ENCODE data around the gene CNTN1.

The CNTN1 gene

GRCh38 chr12:40691913-40692764 lies at the start of gene CNTN1:
CNTN1 (plus strand) TSS chr12:40692439.
- Histone ChIP-seq H3K27me3 (ENCODE audit: insufficient read depth, low read length) (peaks cover 31% of the 10 kb centered on the region), H3K4me3 (ENCODE audit: low read length) (peak within 1 kb of the TSS; percentile 44)

DNA sequence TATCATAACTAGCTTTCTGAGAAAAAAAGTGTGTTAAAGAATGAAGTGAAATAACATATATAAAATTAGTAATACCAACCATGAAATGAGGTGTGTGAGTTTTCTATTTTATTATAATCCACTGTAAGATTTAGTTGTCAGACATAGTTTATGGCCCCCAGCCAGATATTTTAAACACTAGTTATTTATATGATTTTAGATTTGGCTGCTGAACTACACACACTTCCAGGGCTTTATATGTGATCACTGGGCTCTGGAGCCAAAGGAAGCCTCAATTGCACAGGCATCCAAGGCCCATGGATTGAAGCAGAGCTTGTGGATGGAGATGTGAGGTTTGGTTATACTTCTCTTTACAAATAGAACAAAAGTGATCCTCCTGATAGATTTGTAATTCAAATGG lies 48.7 kb upstream of the CNTN1 start:
- Histone ChIP-seq H3K27me3 (ENCODE audit: insufficient read depth, low read length) (no peaks in the 10 kb centered on the region), H2AFZ (ENCODE audit: low read depth, low read length) (no peak overlapping the region), H3K36me3 (ENCODE audit: insufficient read depth, low read length) (no peaks in the 10 kb centered on the region), H3K4me1 (ENCODE audit: insufficient read depth, low read length) (no peaks in the 10 kb centered on the region), H3K4me3 (ENCODE audit: low read length) (no peak overlapping the region), H3K9me3 (ENCODE audit: low read length) (no peaks in the 10 kb centered on the region)

More at GRCh38 chr12:40691913-40692764, at the start of gene CNTN1:
- Histone ChIP-seq H3K36me3 (ENCODE audit: insufficient read depth, low read length) (no peaks in the 10 kb centered on the region), H3K4me1 (ENCODE audit: insufficient read depth, low read length) (peaks cover 8% of the 10 kb centered on the region), H3K9me3 (ENCODE audit: low read length) (no peaks in the 10 kb centered on the region), H2AFZ (ENCODE audit: low read depth, low read length) (peak within 1 kb of the TSS; percentile 4)

DNA sequence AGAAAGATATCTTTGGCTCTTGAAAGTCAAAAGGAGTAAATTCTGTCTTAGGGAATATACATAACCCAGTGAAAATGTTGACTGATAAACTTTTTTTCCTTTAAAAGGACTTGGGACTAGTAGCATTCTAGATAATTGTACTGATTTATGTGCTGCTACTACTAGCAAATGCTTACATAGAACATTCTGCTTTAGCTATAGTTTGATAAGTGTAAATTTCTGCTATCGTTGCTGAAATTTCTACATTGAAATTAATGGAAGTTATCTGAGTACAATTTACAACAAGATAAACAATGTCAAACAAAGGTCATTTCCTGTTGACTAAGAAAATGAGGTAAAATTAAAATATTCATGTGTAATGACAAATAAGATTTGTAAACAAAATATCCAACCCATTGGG lies 48.3 kb upstream of the CNTN1 start:
- no peaks in the 10 kb centered on the region for H3K27me3 ChIP-seq (ENCODE audit: insufficient read depth, low read length)
- no peak overlapping the region for H3K4me3 ChIP-seq (ENCODE audit: low read length)
- no peaks in the 10 kb centered on the region for H3K4me1 ChIP-seq (ENCODE audit: insufficient read depth, low read length)
- H2AFZ ChIP-seq (ENCODE audit: low read depth, low read length): no peak overlapping the region
- no peaks in the 10 kb centered on the region for H3K36me3 ChIP-seq (ENCODE audit: insufficient read depth, low read length)
- no peaks in the 10 kb centered on the region for H3K9me3 ChIP-seq (ENCODE audit: low read length)

DNA sequence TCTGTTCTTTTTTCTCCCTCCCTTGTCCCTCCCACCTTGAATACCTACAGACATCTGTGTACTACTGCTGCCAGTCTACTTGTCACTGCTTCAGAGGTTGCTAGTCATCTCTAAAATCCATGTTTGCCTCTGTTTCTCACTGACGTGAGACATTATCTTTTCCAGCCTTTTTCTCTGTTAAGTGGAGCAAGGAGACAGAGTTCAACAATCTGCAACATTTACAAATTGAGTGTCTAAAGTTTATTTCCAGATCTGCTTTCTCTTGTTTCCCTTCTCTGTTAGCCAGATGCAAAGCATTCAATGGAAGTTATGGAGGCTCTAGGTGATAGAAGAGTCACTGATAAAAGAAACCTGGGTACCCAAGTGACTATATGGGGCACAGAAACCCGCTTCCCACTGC lies 47.5 kb upstream of the CNTN1 start:
- Histone ChIP-seq H3K36me3 (ENCODE audit: insufficient read depth, low read length) (no peaks in the 10 kb centered on the region), H3K4me3 (ENCODE audit: low read length) (no peak overlapping the region), H3K4me1 (ENCODE audit: insufficient read depth, low read length) (no peaks in the 10 kb centered on the region), H2AFZ (ENCODE audit: low read depth, low read length) (no peak overlapping the region), H3K27me3 (ENCODE audit: insufficient read depth, low read length) (no peaks in the 10 kb centered on the region), H3K9me3 (ENCODE audit: low read length) (no peaks in the 10 kb centered on the region)

DNA sequence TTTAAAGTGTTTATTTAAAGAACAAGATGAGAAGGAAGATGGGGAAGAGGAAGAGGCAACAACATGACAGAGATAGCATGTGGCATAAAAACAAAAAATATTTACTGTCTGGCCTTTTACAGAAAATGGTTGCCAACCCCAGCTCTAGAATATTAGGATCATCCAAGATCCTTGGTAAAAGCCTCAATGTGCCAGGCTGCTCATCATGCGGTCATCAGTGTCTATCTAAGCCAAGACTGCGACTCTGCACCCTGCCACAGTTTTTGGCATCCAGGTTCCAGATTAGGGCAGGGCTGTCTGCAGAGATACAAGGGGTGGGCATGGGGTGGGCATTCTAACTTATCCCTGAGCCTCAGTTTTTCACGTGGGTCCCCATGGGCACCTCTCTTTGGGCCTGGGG lies 46.9 kb upstream of the CNTN1 start:
- no peaks in the 10 kb centered on the region for H3K27me3 ChIP-seq (ENCODE audit: insufficient read depth, low read length)
- no peaks in the 10 kb centered on the region for H3K9me3 ChIP-seq (ENCODE audit: low read length)
- no peak overlapping the region for H3K4me3 ChIP-seq (ENCODE audit: low read length)
- no peaks in the 10 kb centered on the region for H3K36me3 ChIP-seq (ENCODE audit: insufficient read depth, low read length)
- no peak overlapping the region for H2AFZ ChIP-seq (ENCODE audit: low read depth, low read length)
- H3K4me1 ChIP-seq (ENCODE audit: insufficient read depth, low read length): no peaks in the 10 kb centered on the region

GRCh38 chr12:40646456-40646855 lies 45.8 kb upstream of the CNTN1 start:
- Histone ChIP-seq H3K9me3 (ENCODE audit: low read length) (no peaks in the 10 kb centered on the region), H2AFZ (ENCODE audit: low read depth, low read length) (no peak overlapping the region), H3K4me3 (ENCODE audit: low read length) (no peak overlapping the region), H3K27me3 (ENCODE audit: insufficient read depth, low read length) (no peaks in the 10 kb centered on the region), H3K36me3 (ENCODE audit: insufficient read depth, low read length) (no peaks in the 10 kb centered on the region), H3K4me1 (ENCODE audit: insufficient read depth, low read length) (no peaks in the 10 kb centered on the region)

DNA sequence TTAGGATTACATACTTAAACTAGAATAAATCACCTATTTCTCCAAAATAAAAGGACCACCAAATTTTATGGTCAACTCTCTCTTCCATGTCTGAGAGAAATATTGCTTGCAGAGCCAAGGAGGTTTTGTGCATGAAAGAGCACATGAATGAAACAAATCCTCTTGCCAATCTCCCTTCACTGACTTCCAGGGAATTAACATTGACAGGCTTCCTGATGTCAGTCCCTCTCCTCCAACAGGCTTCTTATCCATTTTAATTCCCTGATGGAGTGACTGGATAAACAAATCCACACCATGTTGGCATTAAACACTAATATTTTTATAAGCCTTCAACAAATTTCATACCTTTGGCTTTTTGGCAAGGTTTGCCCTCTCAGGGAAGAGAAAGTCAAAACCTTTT lies 45.3 kb upstream of the CNTN1 start:
- Histone ChIP-seq H3K4me1 (ENCODE audit: insufficient read depth, low read length) (no peaks in the 10 kb centered on the region), H2AFZ (ENCODE audit: low read depth, low read length) (no peak overlapping the region), H3K4me3 (ENCODE audit: low read length) (no peak overlapping the region), H3K27me3 (ENCODE audit: insufficient read depth, low read length) (no peaks in the 10 kb centered on the region), H3K9me3 (ENCODE audit: low read length) (no peaks in the 10 kb centered on the region), H3K36me3 (ENCODE audit: insufficient read depth, low read length) (no peaks in the 10 kb centered on the region)

DNA sequence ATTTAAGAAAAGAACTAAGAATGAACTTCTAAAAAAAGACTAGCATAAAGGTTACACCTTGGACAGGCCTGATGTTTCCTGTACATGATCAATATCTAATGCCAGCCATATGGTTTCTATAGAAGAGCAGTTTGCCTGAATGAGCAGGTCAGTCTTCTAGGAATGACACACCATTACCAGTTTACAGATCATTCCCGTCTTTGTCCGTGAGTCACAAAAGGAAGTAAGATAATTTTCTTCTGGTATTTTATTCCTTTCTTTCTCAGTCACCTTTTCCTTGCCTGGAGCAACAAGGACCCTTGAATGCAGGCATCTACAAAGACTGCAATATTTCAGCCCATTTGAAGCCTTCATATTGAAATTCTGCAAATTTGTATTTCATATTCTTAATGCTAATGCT lies 44.6 kb upstream of the CNTN1 start:
- Histone ChIP-seq H3K4me3 (ENCODE audit: low read length) (no peak overlapping the region), H2AFZ (ENCODE audit: low read depth, low read length) (no peak overlapping the region)

DNA sequence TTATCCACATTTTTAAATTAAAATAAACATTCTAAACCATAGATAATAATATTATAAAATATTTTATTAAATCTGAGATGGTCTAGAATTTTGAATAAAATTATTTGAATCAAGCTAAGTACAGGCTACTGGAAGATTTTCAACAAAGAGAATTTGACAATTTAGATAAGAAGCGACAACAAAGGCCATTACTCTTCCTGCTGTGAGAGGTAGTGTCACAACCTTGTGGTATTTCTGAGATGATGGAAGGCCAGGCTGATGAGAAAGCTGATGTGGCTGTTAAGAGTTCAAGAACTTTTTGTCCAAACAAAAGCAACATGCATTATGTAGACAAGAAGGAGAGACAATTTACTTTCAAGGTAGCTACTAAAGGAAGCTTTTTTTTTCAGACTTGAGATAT lies 43.7 kb upstream of the CNTN1 start:
- Histone ChIP-seq H2AFZ (ENCODE audit: low read depth, low read length) (no peak overlapping the region), H3K36me3 (ENCODE audit: insufficient read depth, low read length) (no peaks in the 10 kb centered on the region), H3K9me3 (ENCODE audit: low read length) (no peaks in the 10 kb centered on the region), H3K4me1 (ENCODE audit: insufficient read depth, low read length) (no peaks in the 10 kb centered on the region), H3K4me3 (ENCODE audit: low read length) (no peak overlapping the region), H3K27me3 (ENCODE audit: insufficient read depth, low read length) (no peaks in the 10 kb centered on the region)

More for the DNA sequence above, 44.6 kb upstream of the CNTN1 start:
- H3K27me3 ChIP-seq (ENCODE audit: insufficient read depth, low read length): no peaks in the 10 kb centered on the region
- no peaks in the 10 kb centered on the region for H3K4me1 ChIP-seq (ENCODE audit: insufficient read depth, low read length)
- no peaks in the 10 kb centered on the region for H3K36me3 ChIP-seq (ENCODE audit: insufficient read depth, low read length)
- no peaks in the 10 kb centered on the region for H3K9me3 ChIP-seq (ENCODE audit: low read length)

- H2AFZ ChIP-seq (ENCODE audit: low read depth, low read length): no peak overlapping the region
- no peaks in the 10 kb centered on the region for H3K9me3 ChIP-seq (ENCODE audit: low read length)
- no peaks in the 10 kb centered on the region for H3K27me3 ChIP-seq (ENCODE audit: insufficient read depth, low read length)
- H3K4me3 ChIP-seq (ENCODE audit: low read length): no peak overlapping the region
- no peaks in the 10 kb centered on the region for H3K4me1 ChIP-seq (ENCODE audit: insufficient read depth, low read length)
- no peaks in the 10 kb centered on the region for H3K36me3 ChIP-seq (ENCODE audit: insufficient read depth, low read length)
Observed at GRCh38 chr12:40650038-40650704, 42.1 kb upstream of the CNTN1 start.

GRCh38 chr12:40655451-40655850 lies 36.8 kb upstream of the CNTN1 start:
- H3K9me3 ChIP-seq (ENCODE audit: low read length): no peaks in the 10 kb centered on the region
- no peaks in the 10 kb centered on the region for H3K27me3 ChIP-seq (ENCODE audit: insufficient read depth, low read length)
- no peaks in the 10 kb centered on the region for H3K36me3 ChIP-seq (ENCODE audit: insufficient read depth, low read length)
- no peaks in the 10 kb centered on the region for H3K4me1 ChIP-seq (ENCODE audit: insufficient read depth, low read length)
- no peak overlapping the region for H3K4me3 ChIP-seq (ENCODE audit: low read length)
- H2AFZ ChIP-seq (ENCODE audit: low read depth, low read length): no peak overlapping the region

GRCh38 chr12:40662366-40662765 lies 29.9 kb upstream of the CNTN1 start:
- H3K36me3 ChIP-seq (ENCODE audit: insufficient read depth, low read length): no peaks in the 10 kb centered on the region
- no peak overlapping the region for H2AFZ ChIP-seq (ENCODE audit: low read depth, low read length)
- H3K4me1 ChIP-seq (ENCODE audit: insufficient read depth, low read length): no peaks in the 10 kb centered on the region
- H3K4me3 ChIP-seq (ENCODE audit: low read length): no peak overlapping the region
- no peaks in the 10 kb centered on the region for H3K9me3 ChIP-seq (ENCODE audit: low read length)
- no peaks in the 10 kb centered on the region for H3K27me3 ChIP-seq (ENCODE audit: insufficient read depth, low read length)

DNA sequence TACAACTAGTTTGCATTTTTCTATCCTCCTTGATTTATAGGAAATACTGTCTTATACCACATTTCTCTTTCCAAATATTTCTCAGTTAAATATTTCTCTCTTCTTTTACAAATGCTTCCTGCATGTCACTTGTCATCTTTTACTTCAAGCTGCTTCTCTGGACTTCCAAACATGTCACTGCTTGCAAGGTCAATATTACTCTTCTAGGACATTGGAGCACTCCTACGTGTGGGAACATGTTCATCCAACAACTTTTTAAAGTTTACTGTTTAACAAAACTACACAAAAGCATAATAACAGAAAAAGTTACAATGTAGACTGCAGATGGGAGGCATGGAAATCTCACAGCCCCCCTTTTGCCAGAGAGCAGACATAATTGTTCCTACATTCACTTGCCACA lies 28.5 kb upstream of the CNTN1 start:
- Histone ChIP-seq H3K27me3 (ENCODE audit: insufficient read depth, low read length) (no peaks in the 10 kb centered on the region), H3K9me3 (ENCODE audit: low read length) (no peaks in the 10 kb centered on the region), H3K36me3 (ENCODE audit: insufficient read depth, low read length) (no peaks in the 10 kb centered on the region), H3K4me3 (ENCODE audit: low read length) (no peak overlapping the region), H2AFZ (ENCODE audit: low read depth, low read length) (no peak overlapping the region), H3K4me1 (ENCODE audit: insufficient read depth, low read length) (no peaks in the 10 kb centered on the region)
